OCI-LY1 (cell line): ENCODE data around the gene PSTPIP1.

Experiments used
- H2AFZ ChIP-seq: fragments of 200-600 bp; sonication (generic), shearing (Covaris generic); 2 replicates; pipeline ENCODE4 v1.6.0; 2014; ENCODE audit warnings: antibody characterized with exemption, mild to moderate bottlenecking, low read length
- H3F3A ChIP-seq: fragments of 200-600 bp; sonication (generic), shearing (Covaris generic); 2 replicates; pipeline ENCODE4 v1.6.0; 2014; ENCODE audit warnings: mild to moderate bottlenecking, antibody characterized with exemption, low read length, moderate library complexity; ENCODE audit not compliant: insufficient read depth
- H3K27ac ChIP-seq: fragments of 200-600 bp; sonication (generic); 2 replicates; pipeline ENCODE4 v1.5.1; 2014; ENCODE audit warnings: low read length, mixed run types, mild to moderate bottlenecking, low read depth; ENCODE audit not compliant: poor library complexity, severe bottlenecking
- H3K27me3 ChIP-seq: fragments of 200-600 bp; sonication (generic); 2 replicates; pipeline ENCODE4 v1.6.0; 2014; ENCODE audit warnings: antibody characterized with exemption, mild to moderate bottlenecking, low read length, moderate library complexity; ENCODE audit not compliant: insufficient read depth
- H3K36me3 ChIP-seq: fragments of 200-600 bp; sonication (generic); 2 replicates; pipeline ENCODE4 v1.6.1; 2014; ENCODE audit warnings: mild to moderate bottlenecking, antibody characterized with exemption, low read length, moderate library complexity, mixed read lengths; ENCODE audit not compliant: insufficient read depth
- H3K4me1 ChIP-seq: fragments of 200-600 bp; sonication (generic); 2 replicates; pipeline ENCODE4 v1.5.1; 2014; ENCODE audit warnings: mild to moderate bottlenecking, low read length, moderate library complexity; ENCODE audit not compliant: insufficient read depth, severe bottlenecking
- H3K4me2 ChIP-seq: fragments of 200-600 bp; sonication (generic), shearing (Covaris generic); 2 replicates; pipeline ENCODE4 v1.6.1; 2014; ENCODE audit warnings: low read length
- H3K4me3 ChIP-seq: fragments of 200-600 bp; sonication (generic); 2 replicates; pipeline ENCODE4 v1.5.1; 2014; ENCODE audit warnings: low read length, low read depth, mild to moderate bottlenecking, mixed read lengths; ENCODE audit not compliant: poor library complexity, severe bottlenecking
- H3K79me2 ChIP-seq: fragments of 200-600 bp; shearing (Covaris generic); 2 replicates; pipeline ENCODE4 v1.6.1; 2016; ENCODE audit warnings: mixed run types, low read length, mixed read lengths; ENCODE audit not compliant: insufficient read depth
- H3K9ac ChIP-seq: fragments of 200-600 bp; sonication (generic), shearing (Covaris generic); 2 replicates; pipeline ENCODE4 v1.6.1; 2014; ENCODE audit warnings: mild to moderate bottlenecking, low read length, mixed read lengths
- H3K9me2 ChIP-seq: fragments of 200-600 bp; sonication (generic), shearing (Covaris generic); 2 replicates; pipeline ENCODE4 v1.6.1; 2014; ENCODE audit warnings: low read depth, mild to moderate bottlenecking, low read length, mixed read lengths
- H3K9me3 ChIP-seq: fragments of 200-600 bp; shearing (Covaris generic); 2 replicates; pipeline ENCODE4 v1.6.1; 2014; ENCODE audit warnings: low read length, mixed read lengths
- H4K20me1 ChIP-seq: fragments of 200-600 bp; sonication (generic), shearing (Covaris generic); 2 replicates; pipeline ENCODE4 v1.6.0; 2016; ENCODE audit warnings: mild to moderate bottlenecking, low read length; ENCODE audit not compliant: insufficient read depth
- CTCF ChIP-seq: fragments of 200-600 bp; sonication (generic), shearing (Covaris generic); IDR thresholded peaks from 2 replicates; pipeline ENCODE4 v1.5.1; 2017; ENCODE audit warnings: mild to moderate bottlenecking, antibody characterized with exemption, low read length, moderate library complexity, mixed read lengths
- EZH2 ChIP-seq: fragments of 200-600 bp; sonication (generic), shearing (Covaris generic); IDR thresholded peaks from 2 replicates; pipeline ENCODE4 v1.8.0; 2017; ENCODE audit warnings: borderline replicate concordance, mixed run types, mild to moderate bottlenecking, antibody characterized with exemption, low read length, moderate library complexity, mixed read lengths

PSTPIP1 gene

GRCh38 chr15:76961268-76962011 is 33.5 kb upstream of the PSTPIP1 start:
- H3K27ac ChIP-seq: no peak overlapping the region
- H3K4me3 ChIP-seq: no peak overlapping the region
- H3K79me2 ChIP-seq: no peaks in the 10 kb centered on the region
- no peaks in the 10 kb centered on the region for H3K4me1 ChIP-seq
- TF ChIP-seq CTCF: no peak
- no peak for TF ChIP-seq EZH2
- H3K9me2 ChIP-seq: no peaks in the 10 kb centered on the region
- H3K4me2 ChIP-seq: no peak overlapping the region
- H2AFZ ChIP-seq: no peak overlapping the region
- no peaks in the 10 kb centered on the region for H3K9me3 ChIP-seq
- no peaks in the 10 kb centered on the region for H3F3A ChIP-seq
- H4K20me1 ChIP-seq: no peaks in the 10 kb centered on the region
- no peaks in the 10 kb centered on the region for H3K27me3 ChIP-seq
- no peak overlapping the region for H3K9ac ChIP-seq
- no peaks in the 10 kb centered on the region for H3K36me3 ChIP-seq

DNA sequence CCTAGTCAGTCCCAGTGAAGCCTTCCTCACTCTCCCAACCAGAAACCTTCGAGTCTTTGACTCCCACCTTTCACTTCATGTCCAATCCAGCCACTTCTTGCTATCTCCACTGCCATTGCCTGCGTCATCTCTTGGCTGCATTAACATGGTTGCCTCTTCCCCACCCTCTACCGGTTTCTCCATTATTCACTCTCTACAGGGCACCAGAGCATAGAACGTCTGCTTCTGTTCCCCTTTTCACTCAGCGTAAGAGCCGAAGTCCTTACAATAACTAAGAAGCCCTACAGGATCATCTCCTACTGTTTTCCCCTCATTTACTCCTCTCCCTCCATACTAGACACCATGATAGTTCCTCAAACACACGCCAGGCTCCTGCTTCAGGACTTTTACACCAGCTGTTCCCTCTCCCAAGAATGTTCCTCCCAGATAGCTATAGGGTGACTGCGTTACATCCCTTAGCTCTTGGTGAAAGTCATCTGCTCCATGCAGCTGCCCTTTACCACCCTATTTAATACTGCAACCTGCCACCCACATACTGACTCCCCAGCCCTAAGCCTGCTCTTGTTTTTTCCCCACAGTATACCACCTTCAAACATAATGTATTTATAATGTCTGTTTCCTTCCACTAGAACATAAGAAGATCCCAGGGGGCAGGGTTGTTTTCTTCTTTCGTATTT is 32.5 kb upstream of the PSTPIP1 start:
- H3K4me1 ChIP-seq: no peaks in the 10 kb centered on the region
- no peak overlapping the region for H3K9ac ChIP-seq
- no peak for TF ChIP-seq EZH2
- no peak for TF ChIP-seq CTCF
- no peaks in the 10 kb centered on the region for H3K36me3 ChIP-seq
- no peaks in the 10 kb centered on the region for H3F3A ChIP-seq
- H3K27me3 ChIP-seq: no peaks in the 10 kb centered on the region
- H2AFZ ChIP-seq: no peak overlapping the region
- H3K4me3 ChIP-seq: no peak overlapping the region
- H3K9me2 ChIP-seq: no peaks in the 10 kb centered on the region
- no peak overlapping the region for H3K27ac ChIP-seq
- H4K20me1 ChIP-seq: no peaks in the 10 kb centered on the region
- no peak overlapping the region for H3K4me2 ChIP-seq
- no peaks in the 10 kb centered on the region for H3K79me2 ChIP-seq
- no peaks in the 10 kb centered on the region for H3K9me3 ChIP-seq

- H3K4me2 ChIP-seq: no peak overlapping the region
- no peaks in the 10 kb centered on the region for H3F3A ChIP-seq
- no peaks in the 10 kb centered on the region for H4K20me1 ChIP-seq
- no peak overlapping the region for H3K9ac ChIP-seq
- no peak overlapping the region for H2AFZ ChIP-seq
- no peaks in the 10 kb centered on the region for H3K4me1 ChIP-seq
- H3K27ac ChIP-seq: no peak overlapping the region
- no peaks in the 10 kb centered on the region for H3K36me3 ChIP-seq
- no peak for TF ChIP-seq EZH2
- TF ChIP-seq CTCF: no peak
- no peaks in the 10 kb centered on the region for H3K9me2 ChIP-seq
- H3K4me3 ChIP-seq: no peak overlapping the region
- H3K27me3 ChIP-seq: no peaks in the 10 kb centered on the region
- H3K9me3 ChIP-seq: no peaks in the 10 kb centered on the region
- no peaks in the 10 kb centered on the region for H3K79me2 ChIP-seq
Observed at GRCh38 chr15:76963596-76963995, 31.3 kb upstream of the PSTPIP1 start.
